Liver (tissue), 9 donors: ENCODE results near the gene TMPRSS11A. TPM values are rescaled to one million over a fixed set of nuclear protein-coding genes. Genes with fewer than 3 reads are reported as not detected.

ENCODE experiments used
- DNase-seq: peaks from one replicate; pipeline ENCODE4 v3.0.0-alpha.2; 2017; ENCODE audit warnings: low spot score
- H3K27ac ChIP-seq, 2 donors: one replicate each; pipeline ENCODE4 v1.7.0; 2013; ENCODE audit warnings: inconsistent platforms in 2 of 2, low read length in 2 of 2, control low read depth in 1 of 2, low read depth in 1 of 2, mild to moderate bottlenecking in 1 of 2
- H3K27me3 ChIP-seq, 4 donors: one replicate each; pipeline versions ENCODE4 v1.6.1 to v1.7.0; 2013; ENCODE audit warnings: low read length in 3 of 4, inconsistent platforms in 1 of 4, mild to moderate bottlenecking in 1 of 4, moderate library complexity in 1 of 4; ENCODE audit not compliant: control insufficient read depth in 4 of 4, insufficient read depth in 4 of 4
- H3K36me3 ChIP-seq, 4 donors: one replicate each; pipeline versions ENCODE4 v1.6.1 to v1.7.0; 2013; ENCODE audit warnings: low read length in 3 of 4, mild to moderate bottlenecking in 3 of 4, low read depth in 1 of 4, moderate library complexity in 1 of 4; ENCODE audit not compliant: control insufficient read depth in 4 of 4, insufficient read depth in 3 of 4
- H3K4me1 ChIP-seq, 4 donors: one replicate each; pipeline versions ENCODE4 v1.6.1 to v1.7.0; 2013; ENCODE audit warnings: low read length in 3 of 4, mild to moderate bottlenecking in 3 of 4, moderate library complexity in 1 of 4; ENCODE audit not compliant: control insufficient read depth in 4 of 4, insufficient read depth in 4 of 4
- H3K4me3 ChIP-seq, 3 donors: one replicate each; pipeline versions ENCODE4 v1.6.1 to v1.7.0; 2013; ENCODE audit warnings: low read length in 3 of 3, control low read depth in 1 of 3, low read depth in 1 of 3, mild to moderate bottlenecking in 1 of 3
- H3K9ac ChIP-seq, 2 donors: one replicate each; pipeline ENCODE4 v1.7.0; 2013; ENCODE audit warnings: low read length in 2 of 2, mild to moderate bottlenecking in 2 of 2, moderate library complexity in 2 of 2, control low read depth in 1 of 2, low read depth in 1 of 2
- H3K9me3 ChIP-seq, 4 donors: one replicate each; pipeline versions ENCODE4 v1.6.1 to v1.7.0; 2013; ENCODE audit warnings: low read length in 3 of 4; ENCODE audit not compliant: control insufficient read depth in 4 of 4
- ATF3 ChIP-seq: IDR thresholded peaks from 2 replicates; pipeline ENCODE4 v1.6.1; 2016; ENCODE audit warnings: antibody characterized with exemption
- CTCF ChIP-seq: fragments of 150-350 bp; IDR thresholded peaks from 2 replicates; pipeline ENCODE4 v1.5.1; 2017; ENCODE audit warnings: improper control_type of control experiment, low read depth, low read length; ENCODE audit not compliant: missing input control
- JUND ChIP-seq, 2 donors: IDR thresholded peaks; 2 replicates each; pipeline ENCODE4 v1.6.1; 2016; ENCODE audit warnings: antibody characterized with exemption in 2 of 2
- NR2F2 ChIP-seq: IDR thresholded peaks from 2 replicates; pipeline ENCODE4 v1.6.1; 2016; ENCODE audit warnings: antibody characterized with exemption
- RAD21 ChIP-seq, 2 donors: IDR thresholded peaks; 2 replicates each; pipeline ENCODE4 v1.6.1; 2016; ENCODE audit warnings: antibody characterized with exemption in 2 of 2, mild to moderate bottlenecking in 2 of 2
- RXRA ChIP-seq, 2 donors: IDR thresholded peaks; 2 replicates each; pipeline ENCODE4 v1.6.1; 2017 to 2018; ENCODE audit warnings: antibody characterized with exemption in 2 of 2, mild to moderate bottlenecking in 1 of 2
- SP1 ChIP-seq: IDR thresholded peaks from 2 replicates; pipeline ENCODE4 v1.6.1; 2018; ENCODE audit warnings: antibody characterized with exemption, mild to moderate bottlenecking
- WGBS: extraction: QIAGEN DNeasy Blood & Tissue Kit; methylation state at CpG from one replicate; pipeline ENCODE4 v1.1.7; 2013; 5-methylcytosine and 5-hydroxymethylcytosine counted together
- polyA plus RNA-seq, 2 donors: library from polyadenylated mRNA; stranded (reverse) in 1 of 2; unstranded in 1 of 2; fragments of 200-250 nt in 1 of 2; fragments of >200 nt in 1 of 2; fragmentation: Nextera tagmentation in 1 of 2; extraction: Ambion mirVana in 1 of 2; gene quantifications; one replicate each; pipeline versions ENCODE4 v1.2.1 to v1.2.3, GENCODE V29; 2013 to 2015
- total RNA-seq, 2 donors: library from RNA; depleted of rRNA; stranded (reverse); fragments of >200 nt; gene quantifications; one replicate each; pipeline ENCODE4 v1.2.3, GENCODE V29; 2014
- TF ChIP-seq, protein P1 (sequence below): IDR thresholded peaks from 2 replicates; pipeline ENCODE4 v1.6.1; 2016; ENCODE audit warnings: antibody characterized with exemption
- TF ChIP-seq, protein P2 (sequence below): IDR thresholded peaks from 2 replicates; pipeline ENCODE4 v1.6.1; 2016; ENCODE audit warnings: antibody characterized with exemption, mild to moderate bottlenecking
- donor health status: healthy.
- donor health status: healthy.
- donor health status: healthy.
- donor health status: healthy.
- donor health status: healthy.

Gene TMPRSS11A
- total and polyA plus RNA-seq, 4 donors, result 0.01 TPM; not detected in 3

- no peak for TF ChIP-seq NR2F2
- TF ChIP-seq, protein P1, sequence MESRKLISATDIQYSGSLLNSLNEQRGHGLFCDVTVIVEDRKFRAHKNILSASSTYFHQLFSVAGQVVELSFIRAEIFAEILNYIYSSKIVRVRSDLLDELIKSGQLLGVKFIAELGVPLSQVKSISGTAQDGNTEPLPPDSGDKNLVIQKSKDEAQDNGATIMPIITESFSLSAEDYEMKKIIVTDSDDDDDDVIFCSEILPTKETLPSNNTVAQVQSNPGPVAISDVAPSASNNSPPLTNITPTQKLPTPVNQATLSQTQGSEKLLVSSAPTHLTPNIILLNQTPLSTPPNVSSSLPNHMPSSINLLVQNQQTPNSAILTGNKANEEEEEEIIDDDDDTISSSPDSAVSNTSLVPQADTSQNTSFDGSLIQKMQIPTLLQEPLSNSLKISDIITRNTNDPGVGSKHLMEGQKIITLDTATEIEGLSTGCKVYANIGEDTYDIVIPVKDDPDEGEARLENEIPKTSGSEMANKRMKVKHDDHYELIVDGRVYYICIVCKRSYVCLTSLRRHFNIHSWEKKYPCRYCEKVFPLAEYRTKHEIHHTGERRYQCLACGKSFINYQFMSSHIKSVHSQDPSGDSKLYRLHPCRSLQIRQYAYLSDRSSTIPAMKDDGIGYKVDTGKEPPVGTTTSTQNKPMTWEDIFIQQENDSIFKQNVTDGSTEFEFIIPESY, result no peak
- no peaks in the 10 kb centered on the region for H3K4me1 ChIP-seq
- WGBS, result 71% methylated on average over 3 of the region's 3 CpGs
These were observed 24.1 kb downstream of the TMPRSS11A start for GRCh38 chr4:67939195-67939594.

GRCh38 chr4:67935888-67936287 lies 27.4 kb downstream of the TMPRSS11A start:
- no peak overlapping the region for H3K4me3 ChIP-seq
- no peak overlapping the region for H3K27ac ChIP-seq
- no peaks in the 10 kb centered on the region for H3K27me3 ChIP-seq
- H3K9ac ChIP-seq, result no peak overlapping the region
- no peaks in the 10 kb centered on the region for H3K4me1 ChIP-seq
- TF ChIP-seq CTCF (no peak), ATF3 (no peak), JUND (IDR thresholded peaks at IDR 0.05) (no peak), RXRA (IDR thresholded peaks at IDR 0.05) (no peak), SP1 (no peak), RAD21 (IDR thresholded peaks at IDR 0.05) (no peak)
- TF ChIP-seq, protein P1, result no peak
- TF ChIP-seq, protein P2, sequence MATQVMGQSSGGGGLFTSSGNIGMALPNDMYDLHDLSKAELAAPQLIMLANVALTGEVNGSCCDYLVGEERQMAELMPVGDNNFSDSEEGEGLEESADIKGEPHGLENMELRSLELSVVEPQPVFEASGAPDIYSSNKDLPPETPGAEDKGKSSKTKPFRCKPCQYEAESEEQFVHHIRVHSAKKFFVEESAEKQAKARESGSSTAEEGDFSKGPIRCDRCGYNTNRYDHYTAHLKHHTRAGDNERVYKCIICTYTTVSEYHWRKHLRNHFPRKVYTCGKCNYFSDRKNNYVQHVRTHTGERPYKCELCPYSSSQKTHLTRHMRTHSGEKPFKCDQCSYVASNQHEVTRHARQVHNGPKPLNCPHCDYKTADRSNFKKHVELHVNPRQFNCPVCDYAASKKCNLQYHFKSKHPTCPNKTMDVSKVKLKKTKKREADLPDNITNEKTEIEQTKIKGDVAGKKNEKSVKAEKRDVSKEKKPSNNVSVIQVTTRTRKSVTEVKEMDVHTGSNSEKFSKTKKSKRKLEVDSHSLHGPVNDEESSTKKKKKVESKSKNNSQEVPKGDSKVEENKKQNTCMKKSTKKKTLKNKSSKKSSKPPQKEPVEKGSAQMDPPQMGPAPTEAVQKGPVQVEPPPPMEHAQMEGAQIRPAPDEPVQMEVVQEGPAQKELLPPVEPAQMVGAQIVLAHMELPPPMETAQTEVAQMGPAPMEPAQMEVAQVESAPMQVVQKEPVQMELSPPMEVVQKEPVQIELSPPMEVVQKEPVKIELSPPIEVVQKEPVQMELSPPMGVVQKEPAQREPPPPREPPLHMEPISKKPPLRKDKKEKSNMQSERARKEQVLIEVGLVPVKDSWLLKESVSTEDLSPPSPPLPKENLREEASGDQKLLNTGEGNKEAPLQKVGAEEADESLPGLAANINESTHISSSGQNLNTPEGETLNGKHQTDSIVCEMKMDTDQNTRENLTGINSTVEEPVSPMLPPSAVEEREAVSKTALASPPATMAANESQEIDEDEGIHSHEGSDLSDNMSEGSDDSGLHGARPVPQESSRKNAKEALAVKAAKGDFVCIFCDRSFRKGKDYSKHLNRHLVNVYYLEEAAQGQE, result no peak
- no peaks in the 10 kb centered on the region for H3K36me3 ChIP-seq
- H3K9me3 ChIP-seq, result no peaks in the 10 kb centered on the region
- WGBS, result 51% methylated on average over 2 of the region's 2 CpGs
- DNase-seq, result no peak

More at GRCh38 chr4:67939195-67939594, 24.1 kb downstream of the TMPRSS11A start:
- Histone ChIP-seq H3K4me3 (no peak overlapping the region), H3K27ac (no peak overlapping the region), H3K9ac (no peak overlapping the region), H3K9me3 (no peaks in the 10 kb centered on the region), H3K36me3 (no peaks in the 10 kb centered on the region), H3K27me3 (no peaks in the 10 kb centered on the region)
- no peak for DNase-seq
